ENCODE results near the gene NF2.

DNA sequence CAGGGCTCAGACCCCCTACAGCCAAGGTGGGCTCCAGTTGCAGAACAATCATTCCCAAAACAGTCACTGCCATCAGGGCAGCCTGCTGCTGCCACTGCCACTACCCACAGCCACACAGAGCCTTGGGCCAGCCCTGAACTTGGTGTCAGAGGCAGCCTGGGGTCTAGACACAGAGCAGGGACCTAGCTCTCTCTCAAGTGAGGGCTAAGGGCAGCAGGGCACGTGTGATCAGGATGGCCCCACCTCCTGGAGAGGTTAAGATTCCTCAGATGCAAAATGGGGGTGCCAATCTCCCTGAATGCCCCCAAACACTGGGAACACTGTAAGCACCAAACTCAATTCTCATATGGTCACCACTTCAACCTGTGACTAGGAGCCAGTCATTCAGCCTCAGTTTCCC lies 132.0 kb downstream of the NF2 start:
- TF ChIP-seq, protein P1, sequence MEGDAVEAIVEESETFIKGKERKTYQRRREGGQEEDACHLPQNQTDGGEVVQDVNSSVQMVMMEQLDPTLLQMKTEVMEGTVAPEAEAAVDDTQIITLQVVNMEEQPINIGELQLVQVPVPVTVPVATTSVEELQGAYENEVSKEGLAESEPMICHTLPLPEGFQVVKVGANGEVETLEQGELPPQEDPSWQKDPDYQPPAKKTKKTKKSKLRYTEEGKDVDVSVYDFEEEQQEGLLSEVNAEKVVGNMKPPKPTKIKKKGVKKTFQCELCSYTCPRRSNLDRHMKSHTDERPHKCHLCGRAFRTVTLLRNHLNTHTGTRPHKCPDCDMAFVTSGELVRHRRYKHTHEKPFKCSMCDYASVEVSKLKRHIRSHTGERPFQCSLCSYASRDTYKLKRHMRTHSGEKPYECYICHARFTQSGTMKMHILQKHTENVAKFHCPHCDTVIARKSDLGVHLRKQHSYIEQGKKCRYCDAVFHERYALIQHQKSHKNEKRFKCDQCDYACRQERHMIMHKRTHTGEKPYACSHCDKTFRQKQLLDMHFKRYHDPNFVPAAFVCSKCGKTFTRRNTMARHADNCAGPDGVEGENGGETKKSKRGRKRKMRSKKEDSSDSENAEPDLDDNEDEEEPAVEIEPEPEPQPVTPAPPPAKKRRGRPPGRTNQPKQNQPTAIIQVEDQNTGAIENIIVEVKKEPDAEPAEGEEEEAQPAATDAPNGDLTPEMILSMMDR (IDR thresholded peaks at IDR 0.05) = no peak
- TF ChIP-seq POLR2A (IDR thresholded peaks at IDR 0.05) = no peak
